ENCODE data around the gene PRKCE. TPM values are rescaled to one million over a fixed set of nuclear protein-coding genes. Genes with fewer than 3 reads are reported as not detected.

Gene PRKCE
- total and polyA plus RNA-seq, 2 experiments from 2014 or later = 0.94 to 1.2 TPM

DNA sequence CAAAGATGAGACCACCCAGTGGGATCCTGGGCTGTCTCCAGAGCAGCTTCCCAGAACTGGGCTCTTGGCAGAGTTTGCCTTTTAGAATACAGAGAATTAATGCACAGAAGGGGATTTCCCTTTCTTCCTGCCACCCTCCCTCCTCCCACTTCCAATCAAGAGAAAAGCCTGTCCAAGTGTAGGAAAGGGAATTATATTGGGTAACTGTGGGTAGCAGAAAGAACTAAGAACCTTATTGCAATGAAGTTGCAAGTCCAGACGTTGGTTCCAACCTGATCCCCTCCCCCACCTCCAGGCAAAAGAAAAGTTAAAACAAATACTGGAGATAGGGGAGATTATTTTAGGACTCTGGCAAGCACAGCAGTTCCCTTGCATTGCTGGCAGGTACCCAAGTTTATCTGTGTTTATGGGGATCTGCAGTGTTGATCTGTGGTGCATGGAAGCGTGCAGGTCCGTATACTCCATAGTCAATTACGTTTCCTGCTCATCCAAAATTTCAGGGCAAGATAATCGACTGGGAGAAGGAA, 114.3 kb downstream of the PRKCE start:
- Histone ChIP-seq H3K79me2 (replicated peaks; ENCODE audit: insufficient read depth) (no peaks in the 10 kb centered on the region), H3K27me3 (ENCODE audit: insufficient read depth) (no peaks in the 10 kb centered on the region), H3K4me2 (no peak overlapping the region)

GRCh38 chr2:45768208-45768607, 116.7 kb downstream of the PRKCE start:
- H3K4me3 ChIP-seq = no peak overlapping the region
- Mint-ChIP-seq H3K4me3 (no peak overlapping the region), H3K9me3 (no peaks in the 10 kb centered on the region; the same call in 2 of the 3 replicates), H3K36me3 (ENCODE audit: low read depth) (no peaks in the 10 kb centered on the region), H3K27ac (no peak overlapping the region), H3K4me1 (peaks cover 6% of the 10 kb centered on the region), H3K27me3 (ENCODE audit: insufficient read depth, low read depth, poor library complexity) (no peaks in the 10 kb centered on the region)
- H4K20me1 ChIP-seq (replicated peaks; ENCODE audit: insufficient read depth) = no peaks in the 10 kb centered on the region
- no peak overlapping the region for H2AFZ ChIP-seq
- H3K9me2 ChIP-seq (ENCODE audit: insufficient read depth) = peaks cover 19% of the 10 kb centered on the region
- ATAC-seq (no peak), DNase-seq (ENCODE audit: low spot score) (no peak)
- no peaks in the 10 kb centered on the region for H3K27me3 ChIP-seq (ENCODE audit: insufficient read depth)
- no peaks in the 10 kb centered on the region for H3K79me2 ChIP-seq (replicated peaks; ENCODE audit: insufficient read depth)
- H3K36me3 ChIP-seq (ENCODE audit: insufficient read depth) = no peaks in the 10 kb centered on the region
- no peak overlapping the region for H3K27ac ChIP-seq (ENCODE audit: low read depth)
- no peaks in the 10 kb centered on the region for H3K4me1 ChIP-seq (ENCODE audit: insufficient read depth)
- H3K4me2 ChIP-seq = no peak overlapping the region
- H3F3A ChIP-seq (replicated peaks; ENCODE audit: low read depth) = no peaks in the 10 kb centered on the region
- TF ChIP-seq ZNF331 (CRISPR knock-in tag; IDR thresholded peaks at IDR 0.05; ENCODE audit: low read depth) (no peak), NANOG (IDR thresholded peaks at IDR 0.05; ENCODE audit: borderline replicate concordance) (no peak), EZH2 (IDR thresholded peaks at IDR 0.05; ENCODE audit: low read depth, unreplicated experiment) (no peak), STAT1 (IDR thresholded peaks at IDR 0.05; ENCODE audit: unreplicated experiment) (no peak), CTCF (conservative IDR thresholded peaks at IDR 0.05; ENCODE audit: low read depth in 2 of 2) (no peak), JUNB (IDR thresholded peaks at IDR 0.05; ENCODE audit: unreplicated experiment) (no peak), ZNF114 (CRISPR knock-in tag; IDR thresholded peaks at IDR 0.05) (no peak), POLR2AphosphoS5 (IDR thresholded peaks at IDR 0.05; ENCODE audit: low read depth) (no peak), EZH2phosphoT487 (IDR thresholded peaks at IDR 0.05; ENCODE audit: unreplicated experiment) (no peak)
- TF ChIP-seq, protein P1, sequence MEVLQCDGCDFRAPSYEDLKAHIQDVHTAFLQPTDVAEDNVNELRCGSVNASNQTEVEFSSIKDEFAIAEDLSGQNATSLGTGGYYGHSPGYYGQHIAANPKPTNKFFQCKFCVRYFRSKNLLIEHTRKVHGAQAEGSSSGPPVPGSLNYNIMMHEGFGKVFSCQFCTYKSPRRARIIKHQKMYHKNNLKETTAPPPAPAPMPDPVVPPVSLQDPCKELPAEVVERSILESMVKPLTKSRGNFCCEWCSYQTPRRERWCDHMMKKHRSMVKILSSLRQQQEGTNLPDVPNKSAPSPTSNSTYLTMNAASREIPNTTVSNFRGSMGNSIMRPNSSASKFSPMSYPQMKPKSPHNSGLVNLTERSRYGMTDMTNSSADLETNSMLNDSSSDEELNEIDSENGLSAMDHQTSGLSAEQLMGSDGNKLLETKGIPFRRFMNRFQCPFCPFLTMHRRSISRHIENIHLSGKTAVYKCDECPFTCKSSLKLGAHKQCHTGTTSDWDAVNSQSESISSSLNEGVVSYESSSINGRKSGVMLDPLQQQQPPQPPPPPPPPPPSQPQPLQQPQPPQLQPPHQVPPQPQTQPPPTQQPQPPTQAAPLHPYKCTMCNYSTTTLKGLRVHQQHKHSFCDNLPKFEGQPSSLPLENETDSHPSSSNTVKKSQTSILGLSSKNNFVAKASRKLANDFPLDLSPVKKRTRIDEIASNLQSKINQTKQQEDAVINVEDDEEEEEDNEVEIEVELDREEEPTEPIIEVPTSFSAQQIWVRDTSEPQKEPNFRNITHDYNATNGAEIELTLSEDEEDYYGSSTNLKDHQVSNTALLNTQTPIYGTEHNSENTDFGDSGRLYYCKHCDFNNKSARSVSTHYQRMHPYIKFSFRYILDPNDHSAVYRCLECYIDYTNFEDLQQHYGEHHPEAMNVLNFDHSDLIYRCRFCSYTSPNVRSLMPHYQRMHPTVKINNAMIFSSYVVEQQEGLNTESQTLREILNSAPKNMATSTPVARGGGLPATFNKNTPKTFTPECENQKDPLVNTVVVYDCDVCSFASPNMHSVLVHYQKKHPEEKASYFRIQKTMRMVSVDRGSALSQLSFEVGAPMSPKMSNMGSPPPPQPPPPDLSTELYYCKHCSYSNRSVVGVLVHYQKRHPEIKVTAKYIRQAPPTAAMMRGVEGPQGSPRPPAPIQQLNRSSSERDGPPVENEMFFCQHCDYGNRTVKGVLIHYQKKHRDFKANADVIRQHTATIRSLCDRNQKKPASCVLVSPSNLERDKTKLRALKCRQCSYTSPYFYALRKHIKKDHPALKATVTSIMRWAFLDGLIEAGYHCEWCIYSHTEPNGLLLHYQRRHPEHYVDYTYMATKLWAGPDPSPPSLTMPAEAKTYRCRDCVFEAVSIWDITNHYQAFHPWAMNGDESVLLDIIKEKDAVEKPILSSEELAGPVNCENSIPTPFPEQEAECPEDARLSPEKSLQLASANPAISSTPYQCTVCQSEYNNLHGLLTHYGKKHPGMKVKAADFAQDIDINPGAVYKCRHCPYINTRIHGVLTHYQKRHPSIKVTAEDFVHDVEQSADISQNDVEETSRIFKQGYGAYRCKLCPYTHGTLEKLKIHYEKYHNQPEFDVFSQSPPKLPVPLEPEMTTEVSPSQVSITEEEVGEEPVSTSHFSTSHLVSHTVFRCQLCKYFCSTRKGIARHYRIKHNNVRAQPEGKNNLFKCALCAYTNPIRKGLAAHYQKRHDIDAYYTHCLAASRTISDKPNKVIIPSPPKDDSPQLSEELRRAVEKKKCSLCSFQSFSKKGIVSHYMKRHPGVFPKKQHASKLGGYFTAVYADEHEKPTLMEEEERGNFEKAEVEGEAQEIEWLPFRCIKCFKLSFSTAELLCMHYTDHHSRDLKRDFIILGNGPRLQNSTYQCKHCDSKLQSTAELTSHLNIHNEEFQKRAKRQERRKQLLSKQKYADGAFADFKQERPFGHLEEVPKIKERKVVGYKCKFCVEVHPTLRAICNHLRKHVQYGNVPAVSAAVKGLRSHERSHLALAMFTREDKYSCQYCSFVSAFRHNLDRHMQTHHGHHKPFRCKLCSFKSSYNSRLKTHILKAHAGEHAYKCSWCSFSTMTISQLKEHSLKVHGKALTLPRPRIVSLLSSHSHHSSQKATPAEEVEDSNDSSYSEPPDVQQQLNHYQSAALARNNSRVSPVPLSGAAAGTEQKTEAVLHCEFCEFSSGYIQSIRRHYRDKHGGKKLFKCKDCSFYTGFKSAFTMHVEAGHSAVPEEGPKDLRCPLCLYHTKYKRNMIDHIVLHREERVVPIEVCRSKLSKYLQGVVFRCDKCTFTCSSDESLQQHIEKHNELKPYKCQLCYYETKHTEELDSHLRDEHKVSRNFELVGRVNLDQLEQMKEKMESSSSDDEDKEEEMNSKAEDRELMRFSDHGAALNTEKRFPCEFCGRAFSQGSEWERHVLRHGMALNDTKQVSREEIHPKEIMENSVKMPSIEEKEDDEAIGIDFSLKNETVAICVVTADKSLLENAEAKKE (CRISPR knock-in tag; IDR thresholded peaks at IDR 0.05) = no peak
- TF ChIP-seq, protein P2, sequence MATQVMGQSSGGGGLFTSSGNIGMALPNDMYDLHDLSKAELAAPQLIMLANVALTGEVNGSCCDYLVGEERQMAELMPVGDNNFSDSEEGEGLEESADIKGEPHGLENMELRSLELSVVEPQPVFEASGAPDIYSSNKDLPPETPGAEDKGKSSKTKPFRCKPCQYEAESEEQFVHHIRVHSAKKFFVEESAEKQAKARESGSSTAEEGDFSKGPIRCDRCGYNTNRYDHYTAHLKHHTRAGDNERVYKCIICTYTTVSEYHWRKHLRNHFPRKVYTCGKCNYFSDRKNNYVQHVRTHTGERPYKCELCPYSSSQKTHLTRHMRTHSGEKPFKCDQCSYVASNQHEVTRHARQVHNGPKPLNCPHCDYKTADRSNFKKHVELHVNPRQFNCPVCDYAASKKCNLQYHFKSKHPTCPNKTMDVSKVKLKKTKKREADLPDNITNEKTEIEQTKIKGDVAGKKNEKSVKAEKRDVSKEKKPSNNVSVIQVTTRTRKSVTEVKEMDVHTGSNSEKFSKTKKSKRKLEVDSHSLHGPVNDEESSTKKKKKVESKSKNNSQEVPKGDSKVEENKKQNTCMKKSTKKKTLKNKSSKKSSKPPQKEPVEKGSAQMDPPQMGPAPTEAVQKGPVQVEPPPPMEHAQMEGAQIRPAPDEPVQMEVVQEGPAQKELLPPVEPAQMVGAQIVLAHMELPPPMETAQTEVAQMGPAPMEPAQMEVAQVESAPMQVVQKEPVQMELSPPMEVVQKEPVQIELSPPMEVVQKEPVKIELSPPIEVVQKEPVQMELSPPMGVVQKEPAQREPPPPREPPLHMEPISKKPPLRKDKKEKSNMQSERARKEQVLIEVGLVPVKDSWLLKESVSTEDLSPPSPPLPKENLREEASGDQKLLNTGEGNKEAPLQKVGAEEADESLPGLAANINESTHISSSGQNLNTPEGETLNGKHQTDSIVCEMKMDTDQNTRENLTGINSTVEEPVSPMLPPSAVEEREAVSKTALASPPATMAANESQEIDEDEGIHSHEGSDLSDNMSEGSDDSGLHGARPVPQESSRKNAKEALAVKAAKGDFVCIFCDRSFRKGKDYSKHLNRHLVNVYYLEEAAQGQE (IDR thresholded peaks at IDR 0.05; ENCODE audit: unreplicated experiment) = no peak

More for the DNA sequence above, 114.3 kb downstream of the PRKCE start:
- Mint-ChIP-seq H3K4me1 (peaks cover 3% of the 10 kb centered on the region), H3K36me3 (ENCODE audit: low read depth) (no peaks in the 10 kb centered on the region), H3K4me3 (no peak overlapping the region), H3K27ac (no peak overlapping the region), H3K27me3 (ENCODE audit: insufficient read depth, low read depth, poor library complexity) (peaks cover 3% of the 10 kb centered on the region), H3K9me3 (no peaks in the 10 kb centered on the region)
- H2AFZ ChIP-seq = no peak overlapping the region
- no peaks in the 10 kb centered on the region for H3K4me1 ChIP-seq (ENCODE audit: insufficient read depth)
- H3K36me3 ChIP-seq (ENCODE audit: insufficient read depth) = no peaks in the 10 kb centered on the region
- no peak overlapping the region for H3K27ac ChIP-seq (ENCODE audit: low read depth)
- H4K20me1 ChIP-seq (replicated peaks; ENCODE audit: insufficient read depth) = no peaks in the 10 kb centered on the region
- no peak for TF ChIP-seq CREB1 (CRISPR knock-in tag; IDR thresholded peaks at IDR 0.05; ENCODE audit: low read depth)
- ATAC-seq = no peak
- no peaks in the 10 kb centered on the region for H3F3A ChIP-seq (replicated peaks; ENCODE audit: low read depth)
- no peak for DNase-seq (ENCODE audit: low spot score)
- peaks cover 30% of the 10 kb centered on the region for H3K9me2 ChIP-seq (ENCODE audit: insufficient read depth)
- H3K4me3 ChIP-seq = no peak overlapping the region
